PC-3 (cell line): Measurements from ENCODE around the gene PSD. TPM values are rescaled to one million over a fixed set of nuclear protein-coding genes. Genes with fewer than 3 reads are reported as not detected.

Experiments used
- ATAC-seq: fragments of 200-7000 bp; cut with Tn5 transposase; 2 replicates; pipeline ENCODE4 v1.9.1; 2020; ENCODE audit warnings: mild to moderate bottlenecking, moderate library complexity
- Bru-seq: library from RNA; stranded (reverse); fragments of 400-500 nt; gene quantifications from one replicate; lab custom pipeline; 2021; lab: Mats Ljungman, UMichigan
- BruChase-seq, 2 experiments: library from RNA; stranded (reverse); fragments of 400-500 nt; gene quantifications; one replicate each; lab custom pipeline; 2021; lab: Mats Ljungman, UMichigan
- BruUV-seq: library from RNA; stranded (reverse); fragments of 400-500 nt; replicated peaks from 2 replicates; lab custom pipeline; 2021; lab: Mats Ljungman, UMichigan
- CTCF ChIA-PET: fragments of 300-600 bp; sonication (Branson Sonifier 250); formaldehyde crosslinking; loops from one replicate; lab custom pipeline; 2022; ENCODE audit warnings: antibody characterized with exemption; lab: Charles Lee
- POLR2A ChIA-PET: fragments of 300-600 bp; sonication (Branson Sonifier 250); formaldehyde crosslinking; loops from one replicate; lab custom pipeline; 2022; ENCODE audit warnings: antibody characterized with exemption; ENCODE audit not compliant: unreplicated experiment; lab: Charles Lee
- DNase-seq: peaks from one replicate; pipeline ENCODE4 v3.0.0-alpha.2; 2015
- H2AFZ ChIP-seq: fragments of 300-600 bp; sonication (generic); 2 replicates; pipeline ENCODE4 v1.6.0; 2016; ENCODE audit warnings: antibody characterized with exemption, low read length
- H3F3A ChIP-seq: fragments of 300-600 bp; sonication (generic); one replicate; pipeline ENCODE4 v1.6.0; 2017; ENCODE audit warnings: antibody characterized with exemption, low read length, control low read depth, mild to moderate bottlenecking; ENCODE audit not compliant: unreplicated experiment
- H3K27ac ChIP-seq: fragments of 300-600 bp; sonication (generic); 2 replicates; pipeline ENCODE4 v1.5.1; 2016; ENCODE audit warnings: mild to moderate bottlenecking, low read length
- H3K27me3 ChIP-seq: fragments of 300-600 bp; sonication (generic); 2 replicates; pipeline ENCODE4 v1.6.1; 2016; ENCODE audit warnings: low read length, mixed read lengths
- H3K36me3 ChIP-seq: fragments of 300-600 bp; sonication (generic); 2 replicates; pipeline ENCODE4 v1.6.1; 2016; ENCODE audit warnings: low read depth, mixed run types, low read length, mixed read lengths
- H3K4me1 ChIP-seq: fragments of 300-600 bp; sonication (generic); 2 replicates; pipeline ENCODE4 v1.5.1; 2016; ENCODE audit warnings: low read length; ENCODE audit not compliant: insufficient read depth
- H3K4me2 ChIP-seq: fragments of 300-600 bp; sonication (generic); 2 replicates; pipeline ENCODE4 v1.6.0; 2016; ENCODE audit warnings: low read length
- H3K4me3 ChIP-seq: fragments of 300-600 bp; sonication (generic); 2 replicates; pipeline ENCODE4 v1.5.1; 2016; ENCODE audit warnings: mild to moderate bottlenecking, low read length, mixed read lengths
- H3K79me2 ChIP-seq: fragments of 300-600 bp; sonication (generic); 2 replicates; pipeline ENCODE4 v1.6.1; 2017; ENCODE audit warnings: low read length, mixed read lengths
- H3K9ac ChIP-seq: fragments of 300-600 bp; sonication (generic); 2 replicates; pipeline ENCODE4 v1.6.0; 2016; ENCODE audit warnings: mild to moderate bottlenecking, low read length
- H3K9me2 ChIP-seq: fragments of 300-600 bp; sonication (generic); replicated peaks from 2 replicates; pipeline ENCODE4 v1.6.1; 2016; ENCODE audit warnings: mixed run types, low read length, mixed read lengths
- H3K9me3 ChIP-seq: fragments of 300-600 bp; sonication (generic); 2 replicates; pipeline ENCODE4 v1.6.1; 2016; ENCODE audit warnings: low read length, mixed read lengths
- H4K20me1 ChIP-seq: fragments of 300-600 bp; sonication (generic); 2 replicates; pipeline ENCODE4 v1.6.1; 2016; ENCODE audit warnings: low read length, mixed read lengths
- CTCF ChIP-seq: fragments of 300-600 bp; sonication (generic); conservative IDR thresholded peaks from 2 replicates; pipeline ENCODE4 v1.5.1; 2017; ENCODE audit warnings: antibody characterized with exemption, low read depth, mild to moderate bottlenecking, low read length
- EZH2 ChIP-seq: fragments of 300-600 bp; sonication (generic); IDR thresholded peaks from one replicate; pipeline ENCODE4 v1.6.1; 2017; ENCODE audit warnings: antibody characterized with exemption, mild to moderate bottlenecking, low read length; ENCODE audit not compliant: unreplicated experiment
- EZH2phosphoT487 ChIP-seq: fragments of 300-600 bp; sonication (generic); IDR thresholded peaks from 2 replicates; pipeline ENCODE4 v1.6.1; 2018; ENCODE audit warnings: mild to moderate bottlenecking, antibody characterized with exemption, low read length, borderline replicate concordance
- intact Hi-C: fragments of 100-400 bp; cut with micrococcal nuclease; formaldehyde crosslinking; loops from 2 replicates; pipeline ENCODE4 v1.9.0; 2023
- long read RNA-seq: library from polyadenylated mRNA; unstranded; transcript quantifications from one replicate; pipeline ENCODE4 v2.0.0, GENCODE V29; 2021; ENCODE audit not compliant: unreplicated experiment
- total RNA-seq: library from RNA; depleted of rRNA; stranded (reverse); fragments of >200 nt; gene quantifications from 2 replicates; pipeline ENCODE4 v1.2.3, GENCODE V29; 2014; rRNA removed

PSD gene
- total RNA-seq (0.22 and 0.23 TPM in 2 replicates), Bru-seq, nascent RNA (percentile 27 among the genes with signal in this experiment), BruChase-seq, experiment 1, labeled RNA remaining after a 6-hour chase (percentile 28 among the genes with signal in this experiment), BruChase-seq, experiment 2, labeled RNA remaining after a 2-hour chase (percentile 28 among the genes with signal in this experiment)
- long read RNA-seq, partial matches to known transcripts, result 1 of 3 reads
- long read RNA-seq, other reads (novel, unspliced or antisense), result 2 of 3 reads

- no peaks in the 10 kb centered on the region for H3K9me3 ChIP-seq
- H3K27ac ChIP-seq, result no peak within 1 kb of the TSS
- H3K4me1 ChIP-seq, result peaks cover 20% of the 10 kb centered on the region
- no peak within 1 kb of the TSS for H3K9ac ChIP-seq
- H3K4me3 ChIP-seq, result peak within 1 kb of the TSS; percentile 88
- DNase-seq (no peak), ATAC-seq (no peak)
- no peaks in the 10 kb centered on the region for H3F3A ChIP-seq
- peak within 1 kb of the TSS; percentile 89 for H2AFZ ChIP-seq
- no TSS peak for BruUV-seq
- no peaks in the 10 kb centered on the region for H4K20me1 ChIP-seq
- intact Hi-C loops, result no loop called here
- H3K27me3 ChIP-seq, result no peaks in the 10 kb centered on the region
- ChIA-PET CTCF (no interaction called here), POLR2A (no interaction called here)
- TF ChIP-seq CTCF (no peak), EZH2 (no peak), EZH2phosphoT487 (no peak)
- peak within 1 kb of the TSS; percentile 92 for H3K4me2 ChIP-seq
- 0 out of 2 replicates have a peak, but pooled peaks cover 4% of the 10 kb centered on the region for H3K36me3 ChIP-seq
- no peaks in the 10 kb centered on the region for H3K9me2 ChIP-seq
- H3K79me2 ChIP-seq, result peaks cover 11% of the 10 kb centered on the region; the same call in 1 of the 2 replicates
These were observed at the start of gene PSD for GRCh38 chr10:102418622-102419268. PSD (minus strand) TSS chr10:102418785; CDS start chr10:102417038, 1,747 bp downstream.

GRCh38 chr10:102467971-102468438 lies 49.4 kb upstream of the PSD start:
- H3F3A ChIP-seq, result no peaks in the 10 kb centered on the region
- ATAC-seq (no peak), DNase-seq (no peak)
- H3K9me3 ChIP-seq, result no peaks in the 10 kb centered on the region
- no peaks in the 10 kb centered on the region for H3K4me1 ChIP-seq
- TF ChIP-seq CTCF (no peak), EZH2 (no peak), EZH2phosphoT487 (no peak)
- H3K27ac ChIP-seq, result no peak overlapping the region
- no peaks in the 10 kb centered on the region for H3K9me2 ChIP-seq
- ChIA-PET CTCF (no interaction called here), POLR2A (no interaction called here)
- H3K4me2 ChIP-seq, result no peak overlapping the region
- H3K9ac ChIP-seq, result no peak overlapping the region
- H3K4me3 ChIP-seq, result no peak overlapping the region
- no TSS peak for BruUV-seq
- no peaks in the 10 kb centered on the region for H3K36me3 ChIP-seq
- H3K79me2 ChIP-seq, result no peaks in the 10 kb centered on the region
- H4K20me1 ChIP-seq, result no peaks in the 10 kb centered on the region
- intact Hi-C loops, result no loop called here
- no peak overlapping the region for H2AFZ ChIP-seq
- H3K27me3 ChIP-seq, result no peaks in the 10 kb centered on the region
